Right lobe of liver (tissue), 6 donors: ENCODE results near the gene SULT4A1. TPM values are rescaled to one million over a fixed set of nuclear protein-coding genes. Genes with fewer than 3 reads are reported as not detected.
A peak's percentile ranks its signal among the peaks of the same experiment; 100 is the strongest.

Experiments used
- ATAC-seq, 4 donors: fragments of 200-7000 bp; cut with Tn5 transposase; one replicate each; pipeline ENCODE4 v1.9.1; 2020; ENCODE audit warnings: mild to moderate bottlenecking in 4 of 4, moderate library complexity in 4 of 4
- DNase-seq, 3 donors: peaks; one replicate each; pipeline ENCODE4 v3.0.0-alpha.2; 2020
- H3K27ac ChIP-seq, 3 donors: fragments of 200-600 bp; one replicate each; pipeline ENCODE4 v1.8.0; 2022
- H3K27me3 ChIP-seq, 2 donors: fragments of 200-600 bp; one replicate each; pipeline ENCODE4 v1.8.0; 2022
- H3K36me3 ChIP-seq, 4 donors: fragments of 200-600 bp; sonication (generic) in 1 of 4; one replicate each; pipeline versions ENCODE4 v1.5.1 to v1.8.0; 2017 to 2022; ENCODE audit warnings: control low read depth in 1 of 4
- H3K4me1 ChIP-seq, 4 donors: fragments of 200-600 bp; sonication (generic) in 1 of 4; one replicate each; pipeline versions ENCODE4 v1.5.1 to v1.8.0; 2017 to 2022; ENCODE audit warnings: control low read depth in 1 of 4
- H3K4me3 ChIP-seq, 3 donors: fragments of 200-600 bp; one replicate each; pipeline ENCODE4 v1.8.0; 2022
- H3K9me3 ChIP-seq, 4 donors: fragments of 200-600 bp; sonication (generic) in 1 of 4; one replicate each; pipeline versions ENCODE4 v1.5.1 to v1.8.0; 2017 to 2022; ENCODE audit warnings: control low read depth in 1 of 4
- POLR2A ChIP-seq: fragments of 450-650 bp; IDR thresholded peaks from one replicate; pipeline ENCODE4 v1.6.1; 2017; ENCODE audit warnings: antibody characterized with exemption, mild to moderate bottlenecking
- WGBS: methylation state at CpG from one replicate; pipeline ENCODE4 v1.1.6; 2018; ENCODE audit warnings: low coverage, low lambda C conversion rate; ENCODE audit not compliant: insufficient coverage; ENCODE audit errors: missing lambda C conversion rate; 5-methylcytosine and 5-hydroxymethylcytosine counted together
- intact Hi-C, 2 donors: fragments of 100-400 bp; cut with DNase I; formaldehyde crosslinking; loops; one replicate each; pipeline versions ENCODE4 v1.11.2 to v1.14.1; 2022
- long read RNA-seq: library from polyadenylated mRNA; unstranded; transcript quantifications from one replicate; pipeline ENCODE4 v2.0.0, GENCODE V29; 2019
- total RNA-seq, 6 experiments: library from RNA; depleted of rRNA in 2 of 6; stranded (reverse); fragments of >200 nt in 2 of 6; fragmentation: NEBNext Ultra II Directional in 3 of 6; extraction: Animal tissue kit (Norgen Biotek cat#: 25700) in 3 of 6; gene quantifications; one replicate each; pipeline versions ENCODE4 v1.1.0 to v1.2.4, GENCODE V29; 2016 to 2023
- TF ChIP-seq, protein P1 (sequence below), 4 donors: fragments of 200-600 bp in 3 of 4; fragments of 450-650 bp in 1 of 4; IDR thresholded peaks; one replicate each; pipeline versions ENCODE4 v1.5.1 to v1.8.0; 2016 to 2022; ENCODE audit warnings: antibody characterized with exemption in 4 of 4, mild to moderate bottlenecking in 2 of 4
- donor health status: DM: no; HTN: yes; CAD: no.
- donor health status: DM: no; HTN: no; CAD: no.
- donor health status: DM: no; HTN: no; CAD: no.
- donor health status: DM: no; HTN: yes; CAD: no.
- donor health status: DM: no; HTN: yes; CAD: no.

The SULT4A1 gene, protein sequence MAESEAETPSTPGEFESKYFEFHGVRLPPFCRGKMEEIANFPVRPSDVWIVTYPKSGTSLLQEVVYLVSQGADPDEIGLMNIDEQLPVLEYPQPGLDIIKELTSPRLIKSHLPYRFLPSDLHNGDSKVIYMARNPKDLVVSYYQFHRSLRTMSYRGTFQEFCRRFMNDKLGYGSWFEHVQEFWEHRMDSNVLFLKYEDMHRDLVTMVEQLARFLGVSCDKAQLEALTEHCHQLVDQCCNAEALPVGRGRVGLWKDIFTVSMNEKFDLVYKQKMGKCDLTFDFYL
- under 1 TPM in 4 of 6 experiments, not detected in 2; 0.09 to 0.20 (median 0.15) TPM for total RNA-seq
- long read RNA-seq, result 0 reads

DNA sequence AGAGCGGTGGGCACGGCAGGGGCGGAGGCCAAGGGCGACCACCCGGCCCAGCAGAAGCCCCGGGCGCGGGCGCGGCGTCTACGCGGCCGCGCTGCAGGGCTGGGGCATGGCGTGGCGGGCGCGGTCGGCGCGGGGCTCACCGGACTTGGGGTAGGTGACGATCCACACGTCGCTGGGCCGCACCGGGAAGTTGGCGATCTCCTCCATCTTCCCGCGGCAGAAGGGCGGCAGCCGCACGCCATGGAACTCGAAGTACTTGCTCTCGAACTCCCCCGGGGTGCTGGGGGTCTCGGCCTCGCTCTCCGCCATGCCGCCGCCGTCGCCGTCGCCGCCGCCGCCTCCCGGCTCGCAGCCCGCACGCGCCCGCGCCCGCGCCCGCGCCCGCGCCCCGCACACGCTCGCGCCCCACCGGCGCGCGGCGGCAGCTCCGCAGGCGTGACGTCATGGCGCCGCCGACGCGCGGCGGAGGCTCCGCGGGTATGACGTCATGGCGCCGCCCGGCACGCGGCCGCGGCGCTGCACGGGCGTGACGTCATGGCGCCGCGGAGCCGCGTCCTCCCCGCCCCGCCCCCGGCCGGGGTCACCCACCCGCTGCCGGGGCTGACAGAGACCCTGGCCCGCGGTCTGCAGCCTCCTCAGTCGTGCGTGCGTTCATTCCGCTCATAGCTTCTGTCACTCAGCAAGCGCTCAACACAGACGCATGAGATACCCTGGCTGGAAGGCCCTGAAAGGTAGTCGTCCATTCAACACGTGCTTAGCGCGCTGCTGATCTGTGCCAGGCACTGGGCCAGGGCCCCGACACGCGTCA is at the start of gene SULT4A1:
Gene SULT4A1, minus strand, starts transcription at position 440 of the 808 bp plus-strand sequence. Its CDS starts 131 bp downstream, at position 309.
- no peaks in the 10 kb centered on the region for H3K36me3 ChIP-seq
- DNase-seq (peak in 1 of 3 donors; percentile 43), ATAC-seq (peak in 1 of 4 donors; percentile 41)
- 5% methylated on average over 8 of the region's 121 CpGs for WGBS
- peaks cover 0 to 5% (median 0%) of the 10 kb centered on the region in 4 donors for H3K4me1 ChIP-seq
- no peak within 1 kb of the TSS for H3K4me3 ChIP-seq
- TF ChIP-seq, protein P1, sequence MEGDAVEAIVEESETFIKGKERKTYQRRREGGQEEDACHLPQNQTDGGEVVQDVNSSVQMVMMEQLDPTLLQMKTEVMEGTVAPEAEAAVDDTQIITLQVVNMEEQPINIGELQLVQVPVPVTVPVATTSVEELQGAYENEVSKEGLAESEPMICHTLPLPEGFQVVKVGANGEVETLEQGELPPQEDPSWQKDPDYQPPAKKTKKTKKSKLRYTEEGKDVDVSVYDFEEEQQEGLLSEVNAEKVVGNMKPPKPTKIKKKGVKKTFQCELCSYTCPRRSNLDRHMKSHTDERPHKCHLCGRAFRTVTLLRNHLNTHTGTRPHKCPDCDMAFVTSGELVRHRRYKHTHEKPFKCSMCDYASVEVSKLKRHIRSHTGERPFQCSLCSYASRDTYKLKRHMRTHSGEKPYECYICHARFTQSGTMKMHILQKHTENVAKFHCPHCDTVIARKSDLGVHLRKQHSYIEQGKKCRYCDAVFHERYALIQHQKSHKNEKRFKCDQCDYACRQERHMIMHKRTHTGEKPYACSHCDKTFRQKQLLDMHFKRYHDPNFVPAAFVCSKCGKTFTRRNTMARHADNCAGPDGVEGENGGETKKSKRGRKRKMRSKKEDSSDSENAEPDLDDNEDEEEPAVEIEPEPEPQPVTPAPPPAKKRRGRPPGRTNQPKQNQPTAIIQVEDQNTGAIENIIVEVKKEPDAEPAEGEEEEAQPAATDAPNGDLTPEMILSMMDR (IDR thresholded peaks at IDR 0.05), result no peak
- no peak for TF ChIP-seq POLR2A
- no peak within 1 kb of the TSS for H3K27ac ChIP-seq
- H3K27me3 ChIP-seq, result peaks cover 0 to 15% of the 10 kb centered on the region in 2 donors
- intact Hi-C loops, result no loop called here
- H3K9me3 ChIP-seq, result no peaks in the 10 kb centered on the region

DNA sequence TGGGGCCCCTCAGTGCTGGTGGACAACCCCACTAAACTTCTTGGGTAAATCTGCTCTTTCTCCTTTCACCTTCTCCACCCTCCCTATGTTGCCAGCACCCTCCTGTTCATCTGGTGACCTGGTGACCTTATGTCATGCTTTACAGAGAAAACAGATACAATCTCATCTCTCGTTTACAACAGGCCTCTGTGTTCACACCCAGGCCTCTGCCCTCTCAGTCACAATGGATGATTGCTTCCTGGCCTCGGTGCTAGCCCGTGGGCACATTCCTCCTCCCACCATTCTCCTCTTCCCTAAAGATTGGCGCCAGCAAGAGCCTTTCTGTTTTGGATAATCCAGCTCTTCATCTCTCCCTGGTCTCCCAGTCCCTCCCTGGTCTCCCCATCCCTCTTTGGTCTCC is 49.0 kb upstream of the SULT4A1 start:
- Histone ChIP-seq H3K27me3 (no peaks in the 10 kb centered on the region), H3K9me3 (no peaks in the 10 kb centered on the region), H3K4me1 (no peaks in the 10 kb centered on the region), H3K36me3 (no peaks in the 10 kb centered on the region), H3K4me3 (no peak overlapping the region), H3K27ac (no peak overlapping the region)
- no peak for ATAC-seq
- 47% methylated on average over 4 of the region's 4 CpGs for WGBS
- no peak for DNase-seq
- TF ChIP-seq, protein P1 (IDR thresholded peaks at IDR 0.05), result no peak
- no peak for TF ChIP-seq POLR2A
- intact Hi-C loops, result no loop called here

DNA sequence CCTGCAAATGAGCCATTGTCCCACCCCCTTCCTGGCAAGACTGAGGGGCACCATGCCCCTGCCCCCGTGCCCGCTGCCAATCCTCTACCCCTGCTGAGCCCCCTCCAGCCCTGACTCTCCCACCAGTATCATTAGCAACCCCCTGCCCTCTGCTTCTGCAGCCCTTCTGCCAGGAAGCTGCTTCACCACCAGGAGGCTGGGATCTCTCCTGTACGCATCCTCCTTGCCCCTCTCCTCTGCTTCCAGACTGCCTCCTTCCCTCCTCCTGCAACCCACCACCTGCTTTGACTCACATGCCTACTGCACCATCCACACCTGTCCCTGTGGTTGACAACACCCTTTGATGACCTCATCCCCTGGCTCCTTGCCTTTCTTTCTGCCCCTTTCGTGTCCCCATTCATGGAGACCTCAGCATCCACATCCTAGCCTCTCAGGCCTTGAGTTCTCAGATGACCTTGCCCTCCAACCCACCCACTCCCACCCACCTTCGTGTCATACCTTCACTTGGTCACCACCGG is 47.9 kb upstream of the SULT4A1 start:
- Histone ChIP-seq H3K36me3 (no peaks in the 10 kb centered on the region), H3K9me3 (no peaks in the 10 kb centered on the region), H3K27me3 (no peaks in the 10 kb centered on the region), H3K27ac (no peak overlapping the region), H3K4me1 (no peaks in the 10 kb centered on the region), H3K4me3 (no peak overlapping the region)
- intact Hi-C loops, result no loop called here
- 36% methylated on average over 4 of the region's 6 CpGs for WGBS
- no peak for DNase-seq
- ATAC-seq, result no peak
- TF ChIP-seq, protein P1 (IDR thresholded peaks at IDR 0.05), result no peak
- TF ChIP-seq POLR2A, result no peak

DNA sequence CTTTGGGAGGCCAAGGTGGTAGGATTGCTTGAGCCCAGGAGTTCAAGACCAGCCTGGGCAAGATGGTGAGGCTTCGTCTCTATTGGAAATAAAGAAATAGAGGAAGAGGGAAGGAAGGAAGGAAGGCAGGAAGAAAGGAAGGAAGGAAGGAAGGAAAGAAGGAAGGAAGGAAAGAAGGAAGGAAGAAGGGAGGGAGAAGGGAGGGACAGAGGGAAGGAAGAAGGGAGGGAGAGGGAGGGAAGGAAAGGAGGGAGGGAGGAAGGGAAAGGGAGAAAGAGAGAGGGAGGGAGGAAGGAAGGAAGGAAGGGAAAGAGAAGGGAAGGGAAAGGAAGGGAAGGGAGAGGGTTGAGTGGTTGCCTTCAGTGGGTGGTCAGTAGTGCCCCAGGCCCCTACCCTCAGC is 47.4 kb upstream of the SULT4A1 start:
- ATAC-seq (no peak), DNase-seq (no peak)
- Histone ChIP-seq H3K4me1 (no peaks in the 10 kb centered on the region), H3K27ac (no peak overlapping the region), H3K36me3 (no peaks in the 10 kb centered on the region), H3K27me3 (no peaks in the 10 kb centered on the region), H3K4me3 (no peak overlapping the region), H3K9me3 (no peaks in the 10 kb centered on the region)
- WGBS, result 75% methylated on average over 1 of the region's 1 CpG
- no peak for TF ChIP-seq POLR2A
- TF ChIP-seq, protein P1 (IDR thresholded peaks at IDR 0.05), result no peak
- intact Hi-C loops, result no loop called here
